Activated CD4-positive, alpha-beta T cell treated with anti-CD3 and anti-CD28 coated beads, Interleukin-2, amount 10 ng/mL, durations not matched to agents 7 days and 5 days (primary cell): ENCODE results near the gene ACSS1. TPM values are rescaled to one million over a fixed set of nuclear protein-coding genes. Genes with fewer than 3 reads are reported as not detected.
A peak's percentile ranks its signal among the peaks of the same experiment; 100 is the strongest.

Experiments
- CTCF ChIA-PET: fragments of 350-600 bp; sonication (Branson Sonifier 250); formaldehyde crosslinking; loops from one replicate; lab custom pipeline; 2021; ENCODE audit warnings: antibody characterized with exemption; lab: Charles Lee
- POLR2A ChIA-PET: fragments of 350-600 bp; sonication (Branson Sonifier 250); formaldehyde crosslinking; loops from one replicate; lab custom pipeline; 2021; ENCODE audit warnings: antibody characterized with exemption; lab: Charles Lee
- DNase-seq: peaks from one replicate; pipeline ENCODE4 v3.0.0-alpha.2; 2020
- H3K27ac Mint-ChIP-seq: one replicate; pipeline ENCODE4 v1.8.0; 2021; ENCODE audit warnings: mild to moderate bottlenecking, moderate library complexity, mixed read lengths
- H3K27me3 Mint-ChIP-seq: one replicate; pipeline ENCODE4 v1.8.0; 2021; ENCODE audit warnings: mixed read lengths
- H3K36me3 Mint-ChIP-seq: one replicate; pipeline ENCODE4 v1.8.0; 2021; ENCODE audit warnings: low read depth, mixed read lengths
- H3K4me1 Mint-ChIP-seq: one replicate; pipeline ENCODE4 v1.8.0; 2021; ENCODE audit warnings: mixed read lengths
- H3K4me3 Mint-ChIP-seq: one replicate; pipeline ENCODE4 v1.8.0; 2021; ENCODE audit warnings: mild to moderate bottlenecking, moderate library complexity, mixed read lengths
- H3K9me3 Mint-ChIP-seq: one replicate; pipeline ENCODE4 v1.8.0; 2021; ENCODE audit warnings: mixed read lengths
- total RNA-seq, 2 experiments: library from RNA; stranded (reverse); gene quantifications; one replicate each; pipeline ENCODE4 v1.2.3, GENCODE V29; 2021

ACSS1 gene
- 10 to 100 TPM; 41.1 to 54.1 TPM for total RNA-seq

DNA sequence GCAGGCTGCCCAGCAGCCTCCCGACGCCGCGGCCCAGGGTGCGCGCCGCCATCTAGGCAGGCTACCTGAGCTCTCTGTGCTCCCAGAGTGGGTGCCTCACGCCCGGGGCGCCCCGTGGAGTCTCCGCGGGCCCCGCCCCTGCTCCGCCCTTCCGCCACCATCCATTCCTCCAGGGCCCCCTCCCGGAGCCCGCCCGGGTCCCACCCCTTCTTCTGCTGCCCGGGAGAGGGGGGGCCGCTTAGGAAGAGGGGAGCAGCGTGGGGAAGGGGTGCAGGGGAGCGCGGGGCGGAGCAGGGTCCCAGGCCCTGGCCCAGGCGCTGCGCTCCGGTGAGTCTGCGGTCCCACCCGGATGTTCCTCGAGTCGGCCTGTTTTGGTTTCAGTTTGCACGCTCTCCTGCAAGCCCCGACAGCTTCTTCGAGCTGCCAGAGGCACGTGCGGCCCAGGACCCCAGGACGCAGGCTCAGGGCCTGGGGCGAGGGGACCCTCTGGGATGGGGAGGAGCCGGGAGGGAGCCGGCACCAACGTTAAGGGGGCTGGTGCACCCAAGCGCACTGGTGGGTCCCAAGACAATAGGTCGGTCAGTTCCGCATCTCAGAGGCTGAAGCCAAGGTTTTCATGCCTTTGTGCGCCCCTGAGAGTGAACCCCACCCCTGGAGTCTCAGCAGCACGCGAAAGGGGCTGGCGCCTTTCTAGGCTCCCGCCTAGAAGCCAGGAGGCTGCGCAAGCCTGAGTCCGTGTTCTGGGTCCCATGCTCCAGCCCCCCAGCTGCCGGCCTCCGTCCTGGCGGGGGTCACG, at the start of gene ACSS1:
ACSS1 (minus strand) TSS at position 89 of the 796 bp plus-strand sequence; CDS start at position 52, 37 bp downstream.
- H3K4me1 Mint-ChIP-seq = peaks cover 49% of the 10 kb centered on the region
- ChIA-PET CTCF (interaction anchor here (0.6 to 2.0 kb wide), 6 partner anchors 9 to 128 kb away, joined by 3 to 7 read pairs (median 4); no protein-coding TSS in a partner anchor), POLR2A (interaction anchor here (0.9 to 1.0 kb wide), 2 partner anchors 22 to 61 kb away, joined by 3 read pairs; no protein-coding TSS in a partner anchor)
- peak; percentile 85 for DNase-seq
- H3K27ac Mint-ChIP-seq = peak within 1 kb of the TSS; percentile 94
- peak within 1 kb of the TSS; percentile 84 for H3K4me3 Mint-ChIP-seq
- no peaks in the 10 kb centered on the region for H3K9me3 Mint-ChIP-seq
- H3K27me3 Mint-ChIP-seq = peaks cover 15% of the 10 kb centered on the region
- H3K36me3 Mint-ChIP-seq = peaks cover 14% of the 10 kb centered on the region

DNA sequence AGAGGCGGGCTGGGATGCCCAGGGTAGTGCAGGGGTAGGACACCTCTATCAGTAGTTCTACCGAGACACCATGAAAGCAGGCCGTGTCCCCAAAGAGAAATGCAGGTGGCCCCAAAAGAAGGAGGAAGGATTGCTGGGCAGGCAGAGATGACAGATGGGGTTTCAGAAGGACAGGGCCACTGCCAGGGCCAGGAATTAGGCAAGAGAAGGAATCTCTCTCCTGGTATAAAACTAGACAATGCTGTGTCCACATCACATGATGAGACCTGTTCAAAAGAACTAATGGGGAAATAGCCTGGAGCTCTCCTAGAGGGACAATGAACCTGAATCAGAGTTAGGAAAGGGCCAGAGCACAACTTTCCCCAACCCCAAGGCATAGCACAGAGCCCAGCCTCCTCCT, 45.6 kb upstream of the ACSS1 start:
- peaks cover 3% of the 10 kb centered on the region for H3K4me1 Mint-ChIP-seq
- DNase-seq = no peak
- peaks cover 13% of the 10 kb centered on the region for H3K27me3 Mint-ChIP-seq
- no peaks in the 10 kb centered on the region for H3K36me3 Mint-ChIP-seq
- no peaks in the 10 kb centered on the region for H3K9me3 Mint-ChIP-seq
- H3K27ac Mint-ChIP-seq = no peak overlapping the region
- POLR2A ChIA-PET = no interaction called here
- CTCF ChIA-PET = no interaction called here
- H3K4me3 Mint-ChIP-seq = no peak overlapping the region

DNA sequence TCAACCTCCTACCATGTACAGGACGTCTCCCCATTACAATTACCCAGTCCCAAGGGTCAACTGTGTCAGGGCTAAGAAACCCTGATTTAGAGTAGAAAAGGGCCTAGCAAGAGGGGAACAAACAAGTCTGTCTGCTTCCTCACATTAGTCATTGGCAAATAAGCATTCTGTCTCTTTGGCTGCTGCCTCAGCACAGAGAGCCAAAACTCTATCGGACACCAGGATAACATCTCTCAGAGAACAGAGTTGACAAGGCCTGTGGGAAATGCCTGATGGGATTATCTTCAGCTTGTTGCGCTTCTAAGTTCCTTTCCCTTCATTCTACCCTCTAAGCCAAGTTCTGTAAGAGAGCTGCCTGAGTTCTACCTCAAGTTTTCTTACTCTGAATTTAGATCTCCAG, 43.0 kb upstream of the ACSS1 start:
- Mint-ChIP-seq H3K4me3 (no peak overlapping the region), H3K9me3 (no peaks in the 10 kb centered on the region), H3K27ac (no peak overlapping the region), H3K36me3 (no peaks in the 10 kb centered on the region), H3K27me3 (peaks cover 2% of the 10 kb centered on the region), H3K4me1 (peaks cover 3% of the 10 kb centered on the region)
- CTCF ChIA-PET = no interaction called here
- DNase-seq = no peak
- POLR2A ChIA-PET = no interaction called here

- H3K27me3 Mint-ChIP-seq = peaks cover 10% of the 10 kb centered on the region
- no peaks in the 10 kb centered on the region for H3K9me3 Mint-ChIP-seq
- H3K27ac Mint-ChIP-seq = no peak overlapping the region
- ChIA-PET POLR2A (no interaction called here), CTCF (no interaction called here)
- H3K36me3 Mint-ChIP-seq = no peaks in the 10 kb centered on the region
- DNase-seq = no peak
- peaks cover 3% of the 10 kb centered on the region for H3K4me1 Mint-ChIP-seq
- no peak overlapping the region for H3K4me3 Mint-ChIP-seq
Observed at GRCh38 chr20:25099601-25100140, 41.7 kb upstream of the ACSS1 start.

DNA sequence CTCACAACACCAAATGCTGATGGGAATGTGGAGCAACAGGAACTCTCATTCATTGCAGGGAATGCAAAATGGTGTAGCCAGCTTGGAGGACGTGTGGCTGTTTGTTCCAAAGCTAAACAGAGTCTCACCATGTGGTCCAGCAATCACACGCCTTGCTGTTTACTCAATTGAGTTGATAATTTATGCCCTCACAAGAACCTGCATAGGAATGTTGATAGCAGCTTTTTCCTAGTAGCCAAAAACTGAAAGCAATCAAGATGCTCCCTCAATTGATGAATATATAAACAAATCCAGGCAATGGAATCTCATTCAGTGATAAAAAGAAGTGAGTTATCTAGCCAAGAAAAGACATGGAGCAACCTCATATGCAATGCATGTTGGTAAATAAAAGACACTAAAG, 39.6 kb upstream of the ACSS1 start:
- DNase-seq = no peak
- ChIA-PET CTCF (no interaction called here), POLR2A (no interaction called here)
- no peaks in the 10 kb centered on the region for H3K36me3 Mint-ChIP-seq
- no peak overlapping the region for H3K4me3 Mint-ChIP-seq
- H3K4me1 Mint-ChIP-seq = peaks cover 3% of the 10 kb centered on the region
- peaks cover 12% of the 10 kb centered on the region for H3K27me3 Mint-ChIP-seq
- no peak overlapping the region for H3K27ac Mint-ChIP-seq
- no peaks in the 10 kb centered on the region for H3K9me3 Mint-ChIP-seq

DNA sequence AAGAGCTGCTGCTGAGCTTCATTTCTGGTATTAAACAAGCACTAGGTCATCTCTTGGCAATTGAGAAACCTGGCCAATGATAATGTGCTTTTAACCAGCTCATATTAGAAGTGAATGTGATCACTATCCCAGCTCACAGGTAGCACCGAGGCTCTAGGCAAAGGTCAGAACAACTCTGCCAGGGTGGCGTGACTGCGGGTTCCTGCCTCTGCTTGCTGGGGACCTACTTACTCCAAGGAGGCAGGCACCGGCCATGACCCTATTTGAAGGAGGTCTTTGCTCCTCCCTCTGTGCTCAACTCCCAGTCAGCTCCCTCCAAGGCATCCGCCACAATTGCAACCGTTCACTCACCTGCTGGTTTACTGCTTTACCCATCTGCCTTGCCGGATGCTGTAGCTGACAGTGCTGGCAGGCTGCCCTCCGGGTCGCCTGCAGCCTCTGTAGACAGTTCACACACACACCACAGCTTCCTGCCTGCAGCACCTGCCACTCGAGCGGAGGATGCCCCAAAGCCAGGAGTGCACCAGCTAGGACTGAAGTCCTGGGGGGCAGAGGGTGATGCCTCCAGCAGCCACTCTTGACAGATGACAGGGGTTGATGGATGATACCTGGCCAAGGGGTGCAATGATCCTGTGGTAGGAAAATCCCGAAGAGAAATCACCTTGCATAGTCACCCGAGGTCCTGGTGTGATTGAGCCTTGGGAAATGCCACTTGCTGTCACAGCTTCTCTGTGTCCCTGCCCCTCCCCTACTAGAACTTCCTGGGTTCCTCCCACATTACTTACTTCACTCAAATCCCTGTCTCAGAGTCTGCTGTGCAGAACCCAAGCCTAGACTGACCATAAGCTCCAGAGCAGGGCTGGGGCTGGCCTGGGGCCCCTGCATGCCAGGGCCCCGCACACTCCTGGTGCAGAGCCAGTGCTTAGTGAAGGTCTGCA, 32.8 kb upstream of the ACSS1 start:
- H3K9me3 Mint-ChIP-seq = no peaks in the 10 kb centered on the region
- peak overlapping the region; percentile 34 for H3K27ac Mint-ChIP-seq
- peak; percentile 76 for DNase-seq
- H3K4me3 Mint-ChIP-seq = no peak overlapping the region
- peaks cover 23% of the 10 kb centered on the region for H3K4me1 Mint-ChIP-seq
- H3K27me3 Mint-ChIP-seq = peaks cover 18% of the 10 kb centered on the region
- ChIA-PET POLR2A (no interaction called here), CTCF (interaction anchor here (0.9 to 1.3 kb wide), 3 partner anchors 11 to 308 kb away, joined by 3 to 4 read pairs (median 4); no protein-coding TSS in a partner anchor)
- no peaks in the 10 kb centered on the region for H3K36me3 Mint-ChIP-seq

GRCh38 chr20:25089662-25090061, 31.7 kb upstream of the ACSS1 start:
- H3K36me3 Mint-ChIP-seq = no peaks in the 10 kb centered on the region
- H3K4me3 Mint-ChIP-seq = no peak overlapping the region
- no peak for DNase-seq
- H3K27me3 Mint-ChIP-seq = peaks cover 19% of the 10 kb centered on the region
- H3K9me3 Mint-ChIP-seq = no peaks in the 10 kb centered on the region
- CTCF ChIA-PET = interaction anchor here (0.9 kb wide), 1 partner anchor 12 kb away, joined by 3 read pairs; no protein-coding TSS in a partner anchor
- no peak overlapping the region for H3K27ac Mint-ChIP-seq
- POLR2A ChIA-PET = no interaction called here
- peaks cover 23% of the 10 kb centered on the region for H3K4me1 Mint-ChIP-seq

- H3K36me3 Mint-ChIP-seq = no peaks in the 10 kb centered on the region
- H3K27ac Mint-ChIP-seq = no peak overlapping the region
- DNase-seq = no peak
- H3K4me3 Mint-ChIP-seq = no peak overlapping the region
- POLR2A ChIA-PET = no interaction called here
- H3K4me1 Mint-ChIP-seq = peaks cover 27% of the 10 kb centered on the region
- CTCF ChIA-PET = no interaction called here
- H3K9me3 Mint-ChIP-seq = no peaks in the 10 kb centered on the region
- peaks cover 24% of the 10 kb centered on the region for H3K27me3 Mint-ChIP-seq
Observed at GRCh38 chr20:25089096-25089495, 31.2 kb upstream of the ACSS1 start.

DNA sequence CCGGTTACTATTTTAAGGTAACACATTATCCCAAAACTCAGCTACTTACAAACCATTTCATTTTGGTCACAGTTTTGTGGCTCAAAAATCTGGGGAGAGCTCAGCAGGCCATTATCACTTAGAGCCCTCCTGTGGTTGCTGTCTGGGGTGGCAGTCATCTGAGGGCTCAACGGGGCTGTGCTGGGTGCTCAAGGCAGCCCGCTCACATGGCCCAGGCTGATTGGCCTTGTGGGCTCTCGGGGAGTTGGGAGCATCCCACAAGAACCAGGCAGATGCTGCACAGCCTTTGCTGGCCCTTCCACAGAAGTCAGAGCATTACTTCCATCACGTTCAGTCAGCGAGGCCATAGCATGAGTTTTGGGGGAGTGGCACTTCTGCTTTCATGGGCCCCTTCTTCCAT, 30.3 kb upstream of the ACSS1 start:
- H3K9me3 Mint-ChIP-seq = no peaks in the 10 kb centered on the region
- POLR2A ChIA-PET = no interaction called here
- CTCF ChIA-PET = no interaction called here
- H3K27ac Mint-ChIP-seq = no peak overlapping the region
- peaks cover 31% of the 10 kb centered on the region for H3K27me3 Mint-ChIP-seq
- no peaks in the 10 kb centered on the region for H3K36me3 Mint-ChIP-seq
- DNase-seq = no peak
- peaks cover 34% of the 10 kb centered on the region for H3K4me1 Mint-ChIP-seq
- no peak overlapping the region for H3K4me3 Mint-ChIP-seq

GRCh38 chr20:25087186-25087929, 29.4 kb upstream of the ACSS1 start:
- peaks cover 38% of the 10 kb centered on the region for H3K4me1 Mint-ChIP-seq
- H3K36me3 Mint-ChIP-seq = no peaks in the 10 kb centered on the region
- H3K27ac Mint-ChIP-seq = no peak overlapping the region
- H3K27me3 Mint-ChIP-seq = peaks cover 38% of the 10 kb centered on the region
- ChIA-PET CTCF (no interaction called here), POLR2A (no interaction called here)
- DNase-seq = no peak
- H3K9me3 Mint-ChIP-seq = no peaks in the 10 kb centered on the region
- H3K4me3 Mint-ChIP-seq = no peak overlapping the region

DNA sequence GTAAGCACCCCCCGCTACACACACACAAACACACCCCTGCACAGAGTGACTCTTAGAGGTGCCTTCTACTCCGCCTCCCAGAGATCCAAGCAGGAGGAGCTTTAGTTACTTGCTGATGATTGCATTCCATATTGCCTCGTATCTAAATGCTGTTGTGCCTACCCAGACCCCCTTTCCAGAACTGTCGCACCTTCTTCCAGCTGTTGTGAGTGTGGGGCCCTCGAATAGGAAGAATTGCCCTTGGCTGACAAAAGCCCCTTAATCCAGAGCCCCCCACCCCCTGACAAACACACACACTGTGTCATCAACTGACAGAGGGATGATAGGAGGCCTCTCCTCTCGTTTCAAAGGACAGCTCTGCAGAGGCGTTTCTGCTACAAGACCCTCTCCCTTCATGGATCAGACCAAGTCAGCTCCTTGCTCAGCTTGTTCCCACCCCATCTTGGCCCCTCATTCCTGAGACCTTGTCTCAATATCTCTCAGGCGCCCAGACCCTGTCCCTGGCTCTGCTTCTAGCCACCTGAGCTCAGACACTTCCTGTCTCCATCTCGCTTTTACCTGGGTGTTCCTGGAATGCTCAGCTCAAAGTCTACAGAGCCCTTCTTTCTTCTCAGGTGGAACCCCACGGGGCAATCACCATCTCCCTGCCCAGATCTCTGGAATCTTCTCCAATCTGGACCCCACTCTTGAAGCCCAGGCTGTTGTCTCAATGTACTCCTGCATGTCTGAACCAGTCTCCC, 28.0 kb upstream of the ACSS1 start:
- ChIA-PET CTCF (interaction anchor here (0.8 kb wide), 1 partner anchor 75 kb away, joined by 3 read pairs; no protein-coding TSS in a partner anchor), POLR2A (no interaction called here)
- Mint-ChIP-seq H3K27ac (no peak overlapping the region), H3K27me3 (peaks cover 45% of the 10 kb centered on the region), H3K36me3 (no peaks in the 10 kb centered on the region), H3K4me3 (no peak overlapping the region), H3K4me1 (peaks cover 29% of the 10 kb centered on the region), H3K9me3 (no peaks in the 10 kb centered on the region)
- no peak for DNase-seq
